ACC112 (cell line): Measurements from ENCODE around the gene RAI1.
"Not testable (repeated sequence)": the region's sequence is repeated elsewhere in the genome, so short reads cannot be mapped to it uniquely, and the experiment has no call there.

Experiments used
- H2AFZ ChIP-seq: fragments of 200-600 bp; sonication (generic); one replicate; pipeline ENCODE4 v1.6.0; 2017; ENCODE audit warnings: antibody characterized with exemption, low read length; ENCODE audit not compliant: unreplicated experiment
- H3K27ac ChIP-seq: fragments of 200-600 bp; sonication (generic); 2 replicates; pipeline ENCODE4 v1.5.1; 2014; ENCODE audit warnings: low read depth, mild to moderate bottlenecking, antibody characterized with exemption, low read length, moderate library complexity
- H3K27me3 ChIP-seq: fragments of 200-600 bp; sonication (generic); 2 replicates; pipeline ENCODE4 v1.6.1; 2014; ENCODE audit warnings: mild to moderate bottlenecking, antibody characterized with exemption, low read length, moderate library complexity, mixed read lengths; ENCODE audit not compliant: insufficient read depth
- H3K36me3 ChIP-seq: fragments of 200-600 bp; sonication (generic); 2 replicates; pipeline ENCODE4 v1.6.1; 2016; ENCODE audit warnings: mild to moderate bottlenecking, antibody characterized with exemption, low read length, moderate library complexity, mixed read lengths; ENCODE audit not compliant: insufficient read depth
- H3K4me1 ChIP-seq: fragments of 200-600 bp; sonication (generic); one replicate; pipeline ENCODE4 v1.6.1; 2016; ENCODE audit warnings: low read length, mixed read lengths; ENCODE audit not compliant: insufficient read depth, unreplicated experiment, control insufficient read depth
- H3K4me3 ChIP-seq: fragments of 200-600 bp; sonication (generic); 2 replicates; pipeline ENCODE4 v1.5.1; 2014; ENCODE audit warnings: mild to moderate bottlenecking, low read depth, low read length
- H3K79me2 ChIP-seq: fragments of 200-600 bp; sonication (generic); one replicate; pipeline ENCODE4 v1.6.0; 2016; ENCODE audit warnings: low read length; ENCODE audit not compliant: control insufficient read depth, unreplicated experiment, insufficient read depth

RAI1 gene

DNA sequence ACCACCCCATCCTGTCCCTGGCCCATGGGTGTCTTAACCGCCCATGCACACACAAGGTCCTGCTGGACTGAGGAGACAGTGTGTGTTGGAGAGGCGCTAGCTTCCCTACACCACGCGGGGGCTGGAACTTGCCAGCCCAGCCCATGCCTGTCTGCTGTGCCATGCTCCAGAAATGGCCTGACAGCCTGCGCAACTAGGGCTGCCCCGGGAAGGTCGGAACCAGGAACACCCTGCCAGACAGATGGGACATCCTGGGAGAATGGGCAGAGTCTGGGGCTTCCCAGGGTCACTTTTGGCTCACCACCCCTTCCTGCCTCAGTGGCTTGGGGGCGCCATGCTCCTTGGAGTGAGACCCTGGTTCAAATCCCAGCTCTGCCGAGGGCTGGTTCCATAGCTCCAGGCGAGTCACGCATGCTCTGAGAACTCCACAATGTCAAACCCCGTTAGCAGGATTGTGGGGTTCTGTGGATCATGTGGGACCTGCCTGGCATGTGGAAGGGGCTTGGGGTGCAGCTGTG is 119.3 kb downstream of the RAI1 start:
- Histone ChIP-seq H3K27me3 (no peaks in the 10 kb centered on the region), H3K36me3 (peaks cover 9% of the 10 kb centered on the region; the same call in 1 of the 2 replicates), H3K4me1 (no peaks in the 10 kb centered on the region), H3K79me2 (no peaks in the 10 kb centered on the region), H3K4me3 (no peak overlapping the region), H2AFZ (no peak overlapping the region), H3K27ac (no peak overlapping the region)

DNA sequence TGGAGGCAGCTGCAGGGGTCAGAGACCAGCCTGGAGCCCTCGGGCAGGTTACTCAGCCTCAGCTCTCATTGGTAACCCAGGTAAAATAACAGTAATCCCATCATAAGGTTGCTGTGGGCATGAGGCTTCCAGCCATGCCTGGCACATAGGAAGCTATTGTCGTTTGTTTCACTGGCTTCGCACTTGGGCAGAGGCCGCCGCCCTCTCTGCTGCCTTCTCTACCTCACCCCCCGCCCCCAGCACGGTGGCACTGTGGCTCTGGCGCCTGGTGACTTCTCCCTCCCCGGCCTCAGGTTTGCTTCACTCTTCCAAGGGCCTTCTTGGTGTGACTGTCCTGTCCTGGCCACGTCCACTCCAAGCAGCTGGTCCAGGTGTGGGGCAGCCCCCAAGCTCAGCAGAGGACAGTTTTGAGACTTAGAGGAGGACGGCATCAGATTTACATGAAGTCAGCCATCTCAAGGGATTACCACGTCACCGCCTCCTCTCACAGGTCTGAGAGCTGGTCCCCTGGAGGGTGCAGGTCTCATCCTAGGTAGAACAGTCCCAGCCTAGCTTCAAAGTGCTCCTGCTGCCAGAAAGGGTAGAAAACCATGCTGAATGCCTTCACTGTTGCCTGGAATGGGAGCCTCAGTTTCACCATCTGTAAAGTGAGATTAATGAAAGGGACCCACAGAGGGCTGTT is 120.7 kb downstream of the RAI1 start:
- Histone ChIP-seq H3K4me3 (no peak overlapping the region), H3K4me1 (no peaks in the 10 kb centered on the region), H3K27ac (no peak overlapping the region), H3K36me3 (peaks cover 9% of the 10 kb centered on the region; the same call in 1 of the 2 replicates), H2AFZ (no peak overlapping the region), H3K27me3 (no peaks in the 10 kb centered on the region), H3K79me2 (no peaks in the 10 kb centered on the region)

DNA sequence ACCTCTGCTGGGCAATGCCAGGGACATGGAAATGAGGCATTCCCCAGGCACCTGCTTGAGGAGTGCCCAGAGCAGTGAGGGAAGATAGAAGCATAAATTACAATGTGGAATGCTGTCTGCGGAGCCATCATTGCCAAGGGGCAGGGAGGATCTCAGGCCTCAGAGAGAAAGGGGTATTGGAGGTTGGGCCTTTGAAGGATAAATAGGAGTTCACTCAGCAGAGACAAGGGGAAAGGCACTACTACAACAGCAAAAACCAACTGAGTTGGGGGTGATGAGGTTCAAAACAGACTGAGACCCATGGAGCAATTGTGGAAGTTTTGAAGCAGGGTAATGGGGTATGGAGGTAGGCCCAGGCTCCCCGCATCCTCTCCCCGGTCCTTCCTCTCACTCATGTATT is 122.7 kb downstream of the RAI1 start:
- Histone ChIP-seq H3K27me3 (no peaks in the 10 kb centered on the region), H3K79me2 (no peaks in the 10 kb centered on the region), H3K4me3 (no peak overlapping the region), H3K4me1 (no peaks in the 10 kb centered on the region), H3K27ac (no peak overlapping the region), H2AFZ (no peak overlapping the region), H3K36me3 (peaks cover 9% of the 10 kb centered on the region; the same call in 1 of the 2 replicates)

DNA sequence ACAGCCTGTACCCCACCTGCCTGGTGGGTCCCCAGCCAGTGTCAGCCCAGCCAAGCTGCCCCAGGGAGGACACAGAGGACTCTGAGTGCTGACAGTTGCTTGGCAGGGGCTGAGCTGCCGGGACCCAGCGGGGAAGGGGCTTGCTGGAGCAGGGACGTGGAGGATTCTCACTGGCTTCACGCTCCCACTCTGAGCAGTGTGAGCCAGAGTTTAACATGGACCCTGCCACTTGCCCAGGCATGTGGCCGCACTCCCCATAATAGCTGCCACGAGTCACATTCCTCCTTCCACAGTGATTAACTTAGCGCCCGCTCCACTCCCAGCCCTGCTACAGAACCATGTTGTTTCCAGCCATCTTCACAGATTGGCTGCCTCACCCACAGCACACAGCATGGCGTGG is 124.3 kb downstream of the RAI1 start:
- H2AFZ ChIP-seq: no peak overlapping the region
- no peaks in the 10 kb centered on the region for H3K27me3 ChIP-seq
- peaks cover 11% of the 10 kb centered on the region; the same call in 1 of the 2 replicates for H3K36me3 ChIP-seq
- H3K4me3 ChIP-seq: no peak overlapping the region
- H3K27ac ChIP-seq: no peak overlapping the region
- no peaks in the 10 kb centered on the region for H3K79me2 ChIP-seq
- no peaks in the 10 kb centered on the region for H3K4me1 ChIP-seq

DNA sequence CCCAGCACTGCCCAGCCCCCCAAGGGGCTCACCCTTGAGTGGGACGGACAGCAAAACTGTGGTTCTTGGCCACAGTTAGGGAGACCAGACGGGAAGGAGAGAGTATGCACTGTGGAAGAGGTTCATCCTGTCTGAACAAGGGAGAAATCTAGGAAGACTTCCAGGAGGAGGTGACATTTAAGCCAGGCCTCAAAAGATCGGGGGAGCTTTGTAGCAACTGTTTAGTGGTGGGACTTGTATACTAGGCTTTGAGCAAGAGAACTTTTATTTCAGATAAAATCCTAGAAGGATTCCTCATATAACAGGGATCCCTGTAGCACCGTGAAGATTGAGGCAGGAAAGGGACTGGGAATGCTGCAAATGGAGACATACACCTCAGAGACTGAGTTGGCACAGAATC is 124.8 kb downstream of the RAI1 start:
- H3K27me3 ChIP-seq: no peaks in the 10 kb centered on the region
- no peaks in the 10 kb centered on the region for H3K79me2 ChIP-seq
- no peak overlapping the region for H3K27ac ChIP-seq
- H3K4me1 ChIP-seq: no peaks in the 10 kb centered on the region
- no peak overlapping the region for H2AFZ ChIP-seq
- H3K4me3 ChIP-seq: no peak overlapping the region
- peaks cover 16% of the 10 kb centered on the region; the same call in 1 of the 2 replicates for H3K36me3 ChIP-seq

DNA sequence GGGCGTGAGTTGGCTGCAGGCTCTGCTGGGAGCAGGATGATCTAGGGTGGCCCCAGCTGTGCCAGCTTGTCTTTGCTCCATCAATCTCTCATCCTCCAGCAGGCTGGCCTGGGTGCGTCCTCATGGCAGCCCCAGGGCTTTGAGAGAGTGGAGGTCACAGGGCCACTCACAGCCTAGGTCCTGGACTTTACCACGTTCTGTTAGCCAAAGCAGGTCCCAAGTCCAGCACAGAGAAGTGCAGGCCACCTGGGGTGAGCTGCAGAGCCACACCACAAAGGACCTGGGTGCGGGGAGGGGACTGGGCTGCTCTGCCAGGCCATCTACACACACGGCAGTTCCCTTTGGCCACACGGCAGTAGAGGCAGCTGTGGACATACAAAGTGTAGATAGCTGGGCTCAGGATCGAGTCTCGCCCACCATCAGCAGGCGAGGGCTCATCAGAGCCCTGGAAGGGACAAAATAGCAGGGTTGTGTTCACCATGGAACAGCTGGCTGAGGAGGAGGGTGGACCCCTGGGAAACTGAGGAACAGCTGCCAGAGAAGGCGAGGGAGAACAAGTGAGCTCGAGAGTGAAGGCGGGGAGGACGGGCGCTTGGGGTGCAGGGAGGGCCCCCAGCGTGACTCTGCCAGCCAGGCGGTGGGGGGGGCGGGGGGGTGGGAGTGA is 125.5 kb downstream of the RAI1 start:
- Histone ChIP-seq H3K27me3 (no peaks in the 10 kb centered on the region), H2AFZ (no peak overlapping the region), H3K27ac (no peak overlapping the region), H3K4me1 (no peaks in the 10 kb centered on the region), H3K4me3 (no peak overlapping the region), H3K79me2 (no peaks in the 10 kb centered on the region), H3K36me3 (peaks cover 16% of the 10 kb centered on the region; the same call in 1 of the 2 replicates)

DNA sequence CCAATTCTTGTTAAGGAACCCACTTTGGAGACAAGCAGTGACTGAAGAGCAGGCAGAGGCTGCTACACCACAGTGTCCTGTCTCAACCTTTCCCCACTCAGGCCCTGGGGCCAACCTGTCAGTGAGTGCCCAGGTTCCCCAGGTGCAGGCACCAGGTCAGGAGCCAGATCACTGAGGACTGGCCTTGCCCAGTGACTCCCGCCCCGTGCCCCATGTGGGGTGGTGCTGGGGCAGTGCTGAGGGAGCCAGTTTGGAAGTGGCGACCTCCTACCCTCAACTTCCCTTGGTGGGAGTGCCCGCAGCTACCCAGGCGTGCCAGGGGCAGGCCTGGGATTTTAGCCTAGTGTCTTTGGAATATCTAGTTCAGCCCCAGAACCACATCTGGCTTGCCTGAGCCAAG is 126.2 kb downstream of the RAI1 start:
- Histone ChIP-seq H3K36me3 (peaks cover 16% of the 10 kb centered on the region; the same call in 1 of the 2 replicates), H3K27me3 (no peaks in the 10 kb centered on the region), H3K79me2 (no peaks in the 10 kb centered on the region), H2AFZ (no peak overlapping the region), H3K4me3 (no peak overlapping the region), H3K4me1 (no peaks in the 10 kb centered on the region), H3K27ac (no peak overlapping the region)

DNA sequence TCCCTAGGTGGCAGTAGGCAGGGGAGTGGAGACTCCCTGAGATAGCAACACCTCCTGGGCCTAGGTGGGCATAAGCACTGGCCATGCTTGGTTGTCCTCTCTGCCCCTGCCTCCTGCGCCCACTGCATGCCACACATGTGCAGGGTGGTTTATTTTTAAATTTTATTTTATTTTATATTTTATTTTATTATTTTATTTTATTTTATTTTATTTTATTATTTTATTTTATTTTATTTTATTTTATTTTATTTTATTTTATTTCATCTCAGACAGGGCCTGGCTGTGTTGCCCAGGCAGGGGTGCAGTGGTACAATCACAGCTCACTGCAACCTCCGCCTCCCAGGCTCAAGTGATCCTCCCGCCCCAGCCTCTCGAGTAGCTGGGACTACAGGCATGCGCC is 126.9 kb downstream of the RAI1 start:
- not testable (repeated sequence) for H3K4me3 ChIP-seq, H2AFZ ChIP-seq, H3K27ac ChIP-seq, H3K79me2 ChIP-seq, H3K4me1 ChIP-seq, H3K27me3 ChIP-seq
- H3K36me3 ChIP-seq: peaks cover 20% of the 10 kb centered on the region; the same call in 1 of the 2 replicates

DNA sequence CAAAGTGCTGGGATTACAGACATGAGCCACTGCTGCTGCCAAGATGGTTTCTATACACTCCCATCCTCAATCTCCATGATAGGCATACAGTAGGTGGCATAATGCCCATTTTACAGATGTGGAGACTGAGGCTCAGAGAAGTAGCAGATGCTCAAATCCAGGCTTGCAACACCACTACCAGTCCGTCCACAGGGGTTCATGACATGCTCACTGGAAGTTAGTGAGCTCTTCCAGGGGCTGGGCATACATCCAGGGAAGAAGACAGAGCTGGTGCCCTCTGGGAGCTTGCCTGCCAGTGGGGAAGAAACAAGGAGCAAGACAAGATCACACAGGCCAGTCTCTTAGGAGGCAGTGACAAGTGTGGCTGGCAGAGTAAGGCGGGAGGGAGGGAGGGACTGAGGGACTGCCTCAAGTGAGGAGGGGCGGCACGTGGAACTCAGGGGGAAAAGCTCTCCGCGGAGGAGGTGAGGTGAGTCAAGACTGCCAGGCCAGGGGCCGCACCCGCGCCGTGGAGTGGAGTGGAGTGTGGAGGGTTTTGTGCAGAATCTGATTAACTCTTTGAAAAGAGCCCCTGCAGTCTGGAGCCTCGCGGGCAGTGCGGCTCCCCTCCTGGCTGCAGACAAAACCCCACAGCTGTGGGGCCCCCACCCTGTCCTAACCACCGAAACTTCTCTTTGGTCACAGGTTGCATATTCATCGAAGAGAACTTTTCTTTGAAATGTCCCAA is 127.6 kb downstream of the RAI1 start:
- Histone ChIP-seq H3K36me3 (peaks cover 16% of the 10 kb centered on the region; the same call in 1 of the 2 replicates), H3K4me1 (no peaks in the 10 kb centered on the region), H3K4me3 (no peak overlapping the region), H3K27ac (no peak overlapping the region), H3K79me2 (no peaks in the 10 kb centered on the region), H2AFZ (no peak overlapping the region), H3K27me3 (no peaks in the 10 kb centered on the region)

GRCh38 chr17:17809531-17810083 is 128.3 kb downstream of the RAI1 start:
- peaks cover 11% of the 10 kb centered on the region; the same call in 1 of the 2 replicates for H3K36me3 ChIP-seq
- no peak overlapping the region for H3K27ac ChIP-seq
- H3K4me3 ChIP-seq: no peak overlapping the region

More at GRCh38 chr17:17809531-17810083, 128.3 kb downstream of the RAI1 start:
- Histone ChIP-seq H3K79me2 (no peaks in the 10 kb centered on the region), H3K27me3 (no peaks in the 10 kb centered on the region), H2AFZ (no peak overlapping the region), H3K4me1 (no peaks in the 10 kb centered on the region)
